HG02610 (cell line): ENCODE results near the gene RCBTB2.

Experiments
- ATAC-seq: cut with Tn5 transposase; IDR thresholded peaks from one replicate; pipeline ENCODE4 v1.9.1; 2021; ENCODE audit warnings: mild to moderate bottlenecking, moderate library complexity; ENCODE audit not compliant: unreplicated experiment

RCBTB2 gene

GRCh38 chr13:48564056-48564455, 31.2 kb upstream of the RCBTB2 start:
- ATAC-seq: no peak

GRCh38 chr13:48563626-48564025, 30.7 kb upstream of the RCBTB2 start:
- no peak for ATAC-seq

- ATAC-seq: peak; percentile 99
Measured at GRCh38 chr13:48562296-48563066, 29.6 kb upstream of the RCBTB2 start.

GRCh38 chr13:48561466-48562235, 28.8 kb upstream of the RCBTB2 start:
- ATAC-seq: peak; percentile 39

- no peak for ATAC-seq
Measured at GRCh38 chr13:48560657-48561337, 27.9 kb upstream of the RCBTB2 start.

- ATAC-seq: no peak
Measured at GRCh38 chr13:48559638-48560320, 26.9 kb upstream of the RCBTB2 start.

- ATAC-seq: no peak
Measured at GRCh38 chr13:48556817-48557216, 23.9 kb upstream of the RCBTB2 start.

GRCh38 chr13:48555441-48555840, 22.6 kb upstream of the RCBTB2 start:
- no peak for ATAC-seq

GRCh38 chr13:48551329-48551728, 18.4 kb upstream of the RCBTB2 start:
- no peak for ATAC-seq

- ATAC-seq: no peak
Measured at GRCh38 chr13:48549658-48550057, 16.8 kb upstream of the RCBTB2 start.

- no peak for ATAC-seq
Measured at GRCh38 chr13:48547663-48548092, 14.8 kb upstream of the RCBTB2 start.

- ATAC-seq: no peak
Measured at GRCh38 chr13:48545608-48546007, 12.7 kb upstream of the RCBTB2 start.

GRCh38 chr13:48542581-48543341, 9.9 kb upstream of the RCBTB2 start:
- no peak for ATAC-seq

GRCh38 chr13:48542138-48542537, 9.3 kb upstream of the RCBTB2 start:
- ATAC-seq: no peak

- ATAC-seq: no peak
Measured at GRCh38 chr13:48539550-48539949, 6.7 kb upstream of the RCBTB2 start.

- no peak for ATAC-seq
Measured at GRCh38 chr13:48536621-48537250, 3.9 kb upstream of the RCBTB2 start.

- no peak for ATAC-seq
Measured at GRCh38 chr13:48535766-48536165, 2.9 kb upstream of the RCBTB2 start.

GRCh38 chr13:48534911-48535501, 2.1 kb upstream of the RCBTB2 start:
- no peak for ATAC-seq

GRCh38 chr13:48533961-48534600, 1.2 kb upstream of the RCBTB2 start:
- no peak for ATAC-seq
